Measurements from ENCODE around the gene KIF6.

DNA sequence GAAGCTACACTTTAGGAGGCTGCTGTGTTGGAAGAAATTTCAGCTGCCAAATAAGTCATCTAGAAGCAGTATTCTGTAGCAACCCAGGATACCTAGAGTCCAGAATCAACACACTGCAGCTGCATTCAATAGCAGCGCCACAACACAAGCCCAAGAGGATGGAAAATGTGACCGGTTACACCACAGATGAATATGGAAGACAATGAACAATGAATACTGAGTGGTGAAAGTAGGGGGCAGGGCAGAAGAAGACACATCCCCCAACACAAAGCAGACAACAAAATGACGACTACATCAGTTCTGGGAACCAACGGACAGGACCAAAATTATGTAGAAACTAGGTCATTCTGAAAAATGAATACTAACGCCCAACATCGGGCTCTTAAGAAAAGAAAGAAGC lies 38.2 kb downstream of the KIF6 start:
- TF ChIP-seq GATA2 (IDR thresholded peaks at IDR 0.05; ENCODE audit: low read depth, low read length) (no peak), GATA3 (IDR thresholded peaks at IDR 0.05; ENCODE audit: low read depth, low read length) (no peak)

Data from SH-SY5Y (cell line).